Epithelial cell of proximal tubule (primary cell): ENCODE measurements around the gene TRERF1. TPM values are rescaled to one million over a fixed set of nuclear protein-coding genes. Genes with fewer than 3 reads are reported as not detected.

ENCODE experiments used
- DNase-seq: peaks from one replicate; pipeline ENCODE4 v3.0.0-alpha.2; 2011; ENCODE audit warnings: low read depth
- H3K4me3 ChIP-seq: 2 replicates; pipeline ENCODE4 v1.5.1; 2011; ENCODE audit warnings: low read depth, mild to moderate bottlenecking, low read length
- total RNA-seq: library from RNA; depleted of rRNA; stranded (reverse); fragments of >200 nt; gene quantifications from 2 replicates; pipeline ENCODE4 v1.2.3, GENCODE V29; 2015
- TF ChIP-seq, protein P1 (sequence below): conservative IDR thresholded peaks from 2 replicates; pipeline ENCODE4 v1.5.1; 2012; ENCODE audit warnings: low read depth, mild to moderate bottlenecking, low read length

The TRERF1 gene
- total RNA-seq, 1 donor from 2014 or later = 2.2 TPM

DNA sequence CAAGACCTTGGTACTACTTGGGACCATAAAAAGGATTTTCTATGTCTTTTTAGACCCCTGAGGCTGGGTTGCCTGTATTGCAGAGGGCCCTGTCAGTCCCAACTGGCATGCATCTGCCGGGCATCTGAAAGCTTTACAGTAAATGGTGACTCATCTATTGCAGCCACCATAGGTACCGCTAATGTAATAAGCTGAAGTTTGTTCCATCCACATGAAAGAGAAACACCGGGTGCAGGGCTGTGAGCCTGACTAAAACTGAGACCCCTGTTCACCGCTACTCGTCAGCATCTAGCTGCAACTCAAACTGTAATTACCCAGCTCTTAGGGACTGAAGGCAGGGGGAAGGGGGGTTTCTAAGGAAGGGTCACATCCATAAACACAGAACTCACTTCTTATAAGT lies 49.5 kb downstream of the TRERF1 start:
- TF ChIP-seq, protein P1, sequence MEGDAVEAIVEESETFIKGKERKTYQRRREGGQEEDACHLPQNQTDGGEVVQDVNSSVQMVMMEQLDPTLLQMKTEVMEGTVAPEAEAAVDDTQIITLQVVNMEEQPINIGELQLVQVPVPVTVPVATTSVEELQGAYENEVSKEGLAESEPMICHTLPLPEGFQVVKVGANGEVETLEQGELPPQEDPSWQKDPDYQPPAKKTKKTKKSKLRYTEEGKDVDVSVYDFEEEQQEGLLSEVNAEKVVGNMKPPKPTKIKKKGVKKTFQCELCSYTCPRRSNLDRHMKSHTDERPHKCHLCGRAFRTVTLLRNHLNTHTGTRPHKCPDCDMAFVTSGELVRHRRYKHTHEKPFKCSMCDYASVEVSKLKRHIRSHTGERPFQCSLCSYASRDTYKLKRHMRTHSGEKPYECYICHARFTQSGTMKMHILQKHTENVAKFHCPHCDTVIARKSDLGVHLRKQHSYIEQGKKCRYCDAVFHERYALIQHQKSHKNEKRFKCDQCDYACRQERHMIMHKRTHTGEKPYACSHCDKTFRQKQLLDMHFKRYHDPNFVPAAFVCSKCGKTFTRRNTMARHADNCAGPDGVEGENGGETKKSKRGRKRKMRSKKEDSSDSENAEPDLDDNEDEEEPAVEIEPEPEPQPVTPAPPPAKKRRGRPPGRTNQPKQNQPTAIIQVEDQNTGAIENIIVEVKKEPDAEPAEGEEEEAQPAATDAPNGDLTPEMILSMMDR = no peak
- H3K4me3 ChIP-seq = no peak overlapping the region
- DNase-seq = no peak

DNA sequence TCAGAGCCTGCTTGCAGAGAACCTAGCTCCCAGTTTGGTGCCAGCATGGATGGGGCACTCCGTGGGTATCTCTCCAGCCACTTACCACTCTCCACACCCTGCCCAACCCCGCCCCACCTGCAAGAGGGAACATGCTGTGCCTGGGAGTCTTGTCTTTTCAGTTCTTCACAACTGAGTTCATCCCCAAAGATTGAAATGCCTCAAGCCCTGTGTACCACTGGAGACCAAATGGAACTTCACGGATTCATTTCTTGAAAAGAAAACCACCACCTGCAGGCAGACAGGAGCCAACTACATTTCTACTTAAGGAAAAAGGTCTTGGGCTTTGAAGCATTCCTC lies 50.1 kb downstream of the TRERF1 start:
- DNase-seq = no peak
- H3K4me3 ChIP-seq = no peak overlapping the region
- TF ChIP-seq, protein P1 = no peak

DNA sequence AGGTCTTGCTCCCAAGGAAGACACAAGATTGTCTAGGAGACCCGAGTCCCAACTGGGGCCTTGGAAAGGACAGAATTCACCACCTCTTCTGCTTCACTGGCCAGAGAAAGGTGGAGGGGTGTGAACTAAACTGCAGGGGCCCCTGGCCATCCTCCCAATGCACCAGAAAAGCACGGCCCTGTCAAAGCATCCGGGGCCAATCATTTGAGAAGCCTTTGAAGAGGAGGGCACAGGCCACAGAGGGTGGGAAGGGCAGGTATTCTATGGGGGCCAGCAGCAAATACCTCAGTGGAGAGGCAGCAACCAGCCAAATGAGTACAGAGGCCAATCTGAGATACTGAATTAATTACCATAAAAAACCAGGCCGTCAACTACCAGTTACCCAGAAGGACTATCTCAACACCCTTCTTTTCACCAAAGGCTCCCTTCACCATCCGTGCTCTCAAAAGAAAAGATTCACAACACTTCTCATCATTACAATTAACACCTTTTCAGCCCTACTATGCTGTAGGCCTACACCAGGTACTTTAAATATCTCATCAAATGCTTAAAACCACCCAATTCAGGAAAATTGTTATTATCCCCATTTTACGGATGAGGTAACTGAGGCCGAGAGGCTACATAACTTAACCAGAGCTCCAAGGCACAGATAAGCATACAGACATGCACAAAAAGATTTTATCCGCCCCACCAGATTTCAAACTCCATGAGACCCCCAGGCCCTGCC lies 50.7 kb downstream of the TRERF1 start:
- H3K4me3 ChIP-seq = no peak overlapping the region
- TF ChIP-seq, protein P1 = no peak
- no peak for DNase-seq

DNA sequence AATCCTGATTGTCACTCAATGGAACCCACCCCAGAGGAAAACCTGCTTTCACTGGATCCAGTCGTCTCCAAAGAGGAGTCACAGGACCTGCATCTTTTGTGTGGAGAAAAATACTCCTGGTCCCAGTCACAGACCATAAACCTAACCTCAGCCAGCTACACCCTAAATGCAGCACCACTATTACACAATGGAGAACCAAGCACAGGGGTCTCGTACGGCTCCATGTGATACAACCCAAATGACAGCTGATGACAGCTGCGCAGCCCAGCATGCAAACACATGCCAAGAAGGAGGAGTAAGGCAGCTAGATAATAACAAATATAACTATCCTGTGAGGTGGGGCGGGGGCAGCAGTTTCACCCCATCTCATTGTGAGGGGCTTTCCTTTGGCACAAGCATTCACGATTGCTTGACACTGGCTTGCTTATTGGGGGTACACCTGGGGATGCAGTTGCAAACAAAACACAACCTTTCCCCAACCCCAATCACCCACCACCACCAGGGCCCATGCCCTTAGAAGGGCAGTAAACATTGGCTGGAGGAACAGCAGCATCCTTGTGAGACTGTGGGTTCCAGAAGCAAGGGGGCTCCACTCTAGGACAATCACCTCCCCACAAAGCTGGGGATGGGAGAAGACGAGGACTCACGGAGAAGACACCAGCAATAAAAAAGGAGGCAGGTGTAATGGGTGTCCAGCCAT lies 51.5 kb downstream of the TRERF1 start:
- no peak overlapping the region for H3K4me3 ChIP-seq
- DNase-seq = no peak
- TF ChIP-seq, protein P1 = no peak

DNA sequence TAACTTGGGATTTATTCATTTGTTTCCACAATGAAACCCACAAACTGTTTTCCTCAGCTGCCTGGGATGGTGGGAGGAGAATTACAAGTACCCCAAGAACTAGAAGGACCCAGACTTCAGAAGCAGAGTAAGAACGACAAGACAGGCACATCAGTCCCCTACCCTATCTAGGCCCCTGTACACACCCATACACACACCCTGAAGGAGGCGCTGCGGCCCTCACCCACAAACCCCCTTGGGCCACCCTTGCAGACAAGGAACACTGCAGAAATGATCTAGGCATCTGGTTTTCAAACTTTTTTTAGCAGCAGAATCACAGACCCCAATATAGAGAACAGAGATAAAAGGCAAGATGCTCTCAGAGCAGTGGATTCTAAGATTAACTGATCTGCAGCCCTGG lies 55.0 kb downstream of the TRERF1 start:
- TF ChIP-seq, protein P1 = no peak
- no peak overlapping the region for H3K4me3 ChIP-seq
- no peak for DNase-seq

DNA sequence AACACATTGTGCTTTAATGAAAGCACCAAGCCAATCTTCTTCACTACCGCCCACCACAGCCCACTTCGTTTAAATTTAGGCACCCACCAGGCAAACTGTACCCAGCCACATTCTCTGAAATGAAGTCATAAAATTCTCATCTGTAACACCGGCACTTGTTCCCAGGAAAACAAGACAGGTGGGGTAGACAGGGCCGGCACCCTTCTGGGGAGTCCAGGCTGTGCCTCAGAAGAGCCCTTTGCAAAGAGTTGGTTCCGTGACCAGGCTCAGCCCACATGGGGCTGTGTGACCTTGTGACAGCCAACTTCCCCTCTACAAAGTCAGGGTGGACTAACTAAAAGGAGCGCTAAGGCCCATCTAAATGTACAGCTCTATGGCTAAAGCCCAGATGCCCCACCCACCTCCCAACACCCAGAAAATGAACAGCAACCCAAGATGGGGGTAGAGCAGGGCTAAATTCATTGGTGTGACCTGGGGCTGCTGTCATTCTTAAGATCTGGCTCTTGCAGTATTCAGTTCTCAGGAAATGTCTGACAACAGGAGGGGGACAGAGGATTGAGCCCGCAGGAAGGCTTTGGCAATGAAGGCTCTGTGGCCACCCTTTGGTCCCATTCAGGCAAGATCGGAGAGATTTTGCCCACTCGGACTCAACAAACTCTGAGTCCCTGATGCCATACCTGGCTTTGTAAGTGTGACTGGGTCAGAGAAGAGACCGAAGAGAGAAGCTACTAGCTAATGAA lies 56.7 kb downstream of the TRERF1 start:
- H3K4me3 ChIP-seq = no peak overlapping the region
- no peak for DNase-seq
- TF ChIP-seq, protein P1 = no peak
